Peyer's patch (tissue), 4 donors: ENCODE measurements around the gene SEC24C.
A peak's percentile ranks its signal among the peaks of the same experiment; 100 is the strongest.

Source experiments
- CTCF ChIP-seq, 6 experiments: fragments of 450-650 bp in 4 of 6; fragments of 200-600 bp in 2 of 6; sonication (generic) in 1 of 6; IDR thresholded peaks; one replicate each; pipeline ENCODE4 v1.5.1; 2017 to 2019; ENCODE audit warnings: antibody characterized with exemption in 6 of 6, mild to moderate bottlenecking in 3 of 6, moderate library complexity in 1 of 6
- POLR2A ChIP-seq, 2 donors: fragments of 450-650 bp; IDR thresholded peaks; one replicate each; pipeline ENCODE4 v1.5.1; 2017; ENCODE audit warnings: antibody characterized with exemption in 2 of 2, mild to moderate bottlenecking in 2 of 2, moderate library complexity in 2 of 2

DNA sequence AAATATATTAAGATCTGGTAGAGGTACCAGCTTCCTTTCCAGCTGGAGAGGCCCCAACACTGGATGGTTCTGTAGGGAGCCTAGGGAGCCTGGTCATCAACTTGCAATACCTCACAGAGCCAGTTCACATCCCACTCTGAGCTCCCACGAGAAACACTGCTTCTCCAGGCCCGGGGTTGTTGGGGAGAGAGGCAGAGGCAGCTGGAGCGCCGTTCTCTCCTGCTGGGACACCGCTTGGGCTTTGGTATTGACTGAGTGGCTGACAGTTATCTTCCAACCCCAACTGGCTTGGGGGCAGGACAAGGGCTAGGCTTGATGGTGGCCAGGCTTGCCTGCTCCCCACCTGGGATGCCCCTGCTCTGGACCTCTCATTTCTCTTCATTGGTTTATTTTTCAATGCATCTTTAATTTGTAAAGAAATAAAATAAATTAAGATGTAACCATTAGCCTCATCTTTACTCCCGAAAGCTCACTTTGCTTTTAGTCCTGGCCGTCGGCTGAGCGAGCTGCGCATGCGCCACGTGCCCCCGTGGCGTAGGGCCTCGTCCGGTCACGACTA is 27.6 kb downstream of the SEC24C start:
- TF ChIP-seq CTCF (IDR thresholded peaks at IDR 0.05) (peak in 2 of 6 experiments; percentile 1 to 2), POLR2A (IDR thresholded peaks at IDR 0.05) (no peak)
